Measurements from ENCODE around the gene LUC7L3. TPM values are rescaled to one million over a fixed set of nuclear protein-coding genes. Genes with fewer than 3 reads are reported as not detected.
A peak's percentile ranks its signal among the peaks of the same experiment; 100 is the strongest.

Gene LUC7L3
- total RNA-seq, 2 donors from 2014 or later = 49.4 to 66.9 TPM

GRCh38 chr17:50684288-50684611, 35.2 kb upstream of the LUC7L3 start:
- DNase-seq (no peak), ATAC-seq (no peak)
- intact Hi-C loops (cut with DNase I) = loop anchor here (5.0 kb wide), 2 partner anchors 137 to 202 kb away; partner anchors contain the start of gene SPATA20 (in 2 of the 2)

GRCh38 chr17:50684612-50685333, 34.6 kb upstream of the LUC7L3 start:
- no peak for DNase-seq

GRCh38 chr17:50685334-50685665, 34.1 kb upstream of the LUC7L3 start:
- ATAC-seq (no peak), DNase-seq (no peak)
- intact Hi-C loops (cut with DNase I) = no loop called here

More at GRCh38 chr17:50684612-50685333, 34.6 kb upstream of the LUC7L3 start:
- ATAC-seq = no peak
- intact Hi-C loops (cut with DNase I) = loop anchor here (5.0 kb wide), 2 partner anchors 137 to 202 kb away; partner anchors contain the start of gene SPATA20 (in 2 of the 2)

GRCh38 chr17:50685691-50686493, 33.5 kb upstream of the LUC7L3 start:
- DNase-seq (no peak), ATAC-seq (no peak)
- intact Hi-C loops (cut with DNase I) = no loop called here

- DNase-seq = peak; percentile 83
- intact Hi-C loops (cut with DNase I) = no loop called here
- ATAC-seq = peak; percentile 78 to 86
Measured at GRCh38 chr17:50686494-50687199, 32.8 kb upstream of the LUC7L3 start.

GRCh38 chr17:50687200-50688066, 32.0 kb upstream of the LUC7L3 start:
- intact Hi-C loops (cut with DNase I) = no loop called here
- DNase-seq (no peak), ATAC-seq (peak; percentile 5 to 38)

- ATAC-seq (no peak), DNase-seq (no peak)
- intact Hi-C loops (cut with DNase I) = no loop called here
Measured at GRCh38 chr17:50688245-50688644, 31.2 kb upstream of the LUC7L3 start.

- intact Hi-C loops (cut with DNase I) = no loop called here
- DNase-seq (no peak), ATAC-seq (no peak)
Measured at GRCh38 chr17:50689251-50689650, 30.2 kb upstream of the LUC7L3 start.

GRCh38 chr17:50689956-50690886, 29.2 kb upstream of the LUC7L3 start:
- intact Hi-C loops (cut with DNase I) = no loop called here
- DNase-seq (no peak), ATAC-seq (no peak)

GRCh38 chr17:50690887-50691549, 28.4 kb upstream of the LUC7L3 start:
- no peak for ATAC-seq
- DNase-seq = no peak
- intact Hi-C loops (cut with DNase I) = no loop called here

GRCh38 chr17:50691550-50692447, 27.6 kb upstream of the LUC7L3 start:
- no peak for ATAC-seq
- intact Hi-C loops (cut with DNase I) = no loop called here
- no peak for DNase-seq

- intact Hi-C loops (cut with DNase I) = no loop called here
- ATAC-seq (no peak), DNase-seq (no peak)
Measured at GRCh38 chr17:50692448-50693035, 26.9 kb upstream of the LUC7L3 start.

GRCh38 chr17:50693036-50693682, 26.2 kb upstream of the LUC7L3 start:
- ATAC-seq = no peak
- no peak for DNase-seq
- intact Hi-C loops (cut with DNase I) = no loop called here

- DNase-seq (no peak), ATAC-seq (no peak)
- intact Hi-C loops (cut with DNase I) = loop anchor here in 1 of 2 donors (5.0 kb wide), 2 partner anchors 64 to 149 kb away; partner anchors contain the start of genes ABCC3 and SPATA20
Measured at GRCh38 chr17:50696365-50696879, 23.0 kb upstream of the LUC7L3 start.

GRCh38 chr17:50697062-50697461, 22.3 kb upstream of the LUC7L3 start:
- no peak for DNase-seq
- intact Hi-C loops (cut with DNase I) = loop anchor here in 1 of 2 donors (5.0 kb wide), 2 partner anchors 65 to 150 kb away; partner anchors contain the start of genes ABCC3 and SPATA20

More at GRCh38 chr17:50697062-50697461, 22.3 kb upstream of the LUC7L3 start:
- ATAC-seq = no peak

All from left cardiac atrium (tissue), 4 donors.